Fibroblast of lung (primary cell): ENCODE results near the gene STK10. TPM values are rescaled to one million over a fixed set of nuclear protein-coding genes. Genes with fewer than 3 reads are reported as not detected.

Experiments used
- DNase-seq, 2 donors: peaks; one replicate each; pipeline versions ENCODE4 v3.0.0 to v3.0.0-alpha.2; 2010; ENCODE audit warnings: low read depth in 2 of 2
- H2AFZ ChIP-seq: 2 replicates; pipeline ENCODE4 v1.5.1; 2012; ENCODE audit warnings: low read length, control low read depth, inconsistent platforms
- H3K27ac ChIP-seq: 2 replicates; pipeline ENCODE4 v1.5.1; 2011; ENCODE audit warnings: low read length, control low read depth; ENCODE audit not compliant: insufficient read depth
- H3K27me3 ChIP-seq: 2 replicates; pipeline ENCODE4 v1.5.1; 2011; ENCODE audit warnings: mild to moderate bottlenecking, low read length; ENCODE audit not compliant: control insufficient read depth, insufficient read depth
- H3K36me3 ChIP-seq: 2 replicates; pipeline ENCODE4 v1.5.1; 2011; ENCODE audit warnings: low read length; ENCODE audit not compliant: control insufficient read depth, insufficient read depth
- H3K4me1 ChIP-seq: 2 replicates; pipeline ENCODE4 v1.5.1; 2011; ENCODE audit warnings: low read length; ENCODE audit not compliant: control insufficient read depth, insufficient read depth; ENCODE audit errors: extremely low read depth
- H3K4me2 ChIP-seq: 2 replicates; pipeline ENCODE4 v1.5.1; 2011; ENCODE audit warnings: low read length, control low read depth; ENCODE audit not compliant: insufficient read depth; ENCODE audit errors: extremely low read depth
- H3K4me3 ChIP-seq, 4 experiments: fragments of 200-600 bp in 1 of 4; sonication (generic) in 1 of 4; replicated peaks in 1 of 4; 2 replicates each; pipeline ENCODE4 v1.5.1; 2011 to 2016; ENCODE audit warnings: low read length in 4 of 4, low read depth in 3 of 4, mild to moderate bottlenecking in 3 of 4, control low read depth in 2 of 4, inconsistent platforms in 1 of 4, mixed read lengths in 1 of 4; ENCODE audit not compliant: insufficient read depth in 1 of 4; ENCODE audit errors: control extremely low read depth in 1 of 4
- H3K79me2 ChIP-seq: 2 replicates; pipeline ENCODE4 v1.5.1; 2012; ENCODE audit warnings: mild to moderate bottlenecking, low read length, inconsistent platforms; ENCODE audit not compliant: control insufficient read depth, insufficient read depth
- H3K9ac ChIP-seq: 2 replicates; pipeline ENCODE4 v1.5.1; 2011; ENCODE audit warnings: mild to moderate bottlenecking, low read length, control low read depth; ENCODE audit not compliant: insufficient read depth
- H3K9me3 ChIP-seq: 2 replicates; pipeline ENCODE4 v1.5.1; 2012; ENCODE audit warnings: low read depth, low read length; ENCODE audit not compliant: control insufficient read depth, insufficient read depth
- H4K20me1 ChIP-seq: 2 replicates; pipeline ENCODE4 v1.5.1; 2011; ENCODE audit warnings: low read length; ENCODE audit not compliant: control insufficient read depth, insufficient read depth; ENCODE audit errors: extremely low read depth
- CTCF ChIP-seq, 2 donors: IDR thresholded peaks in 1 of 2; conservative IDR thresholded peaks in 1 of 2; 1 replicate in 1 of 2; 2 replicates in 1 of 2; pipeline ENCODE4 v1.5.1; 2011 to 2012; ENCODE audit warnings: low read length in 2 of 2, control low read depth in 1 of 2, inconsistent platforms in 1 of 2, low read depth in 1 of 2, mild to moderate bottlenecking in 1 of 2
- EZH2 ChIP-seq: IDR thresholded peaks from 2 replicates; pipeline ENCODE4 v1.5.1; 2012; ENCODE audit warnings: low read length, control low read depth, mild to moderate bottlenecking; ENCODE audit errors: missing control alignments
- polyA plus RNA-seq, 2 donors: library from polyadenylated mRNA; depleted of rRNA in 1 of 2; stranded (reverse) in 1 of 2; unstranded in 1 of 2; fragments of >200 nt; gene quantifications; 2 replicates each; pipeline ENCODE4 v1.2.1, GENCODE V29; 2011 to 2012; ENCODE audit warnings: missing spikeins in 1 of 2
- total RNA-seq: library from RNA; depleted of rRNA; stranded (reverse); fragments of >200 nt; gene quantifications from 2 replicates; pipeline ENCODE4 v1.2.1, GENCODE V29; 2014

Gene STK10
- total and polyA plus RNA-seq, 2 donors (not counting 1 experiment from before 2014, with no cell fraction given), result 8.9 to 16.0 TPM

DNA sequence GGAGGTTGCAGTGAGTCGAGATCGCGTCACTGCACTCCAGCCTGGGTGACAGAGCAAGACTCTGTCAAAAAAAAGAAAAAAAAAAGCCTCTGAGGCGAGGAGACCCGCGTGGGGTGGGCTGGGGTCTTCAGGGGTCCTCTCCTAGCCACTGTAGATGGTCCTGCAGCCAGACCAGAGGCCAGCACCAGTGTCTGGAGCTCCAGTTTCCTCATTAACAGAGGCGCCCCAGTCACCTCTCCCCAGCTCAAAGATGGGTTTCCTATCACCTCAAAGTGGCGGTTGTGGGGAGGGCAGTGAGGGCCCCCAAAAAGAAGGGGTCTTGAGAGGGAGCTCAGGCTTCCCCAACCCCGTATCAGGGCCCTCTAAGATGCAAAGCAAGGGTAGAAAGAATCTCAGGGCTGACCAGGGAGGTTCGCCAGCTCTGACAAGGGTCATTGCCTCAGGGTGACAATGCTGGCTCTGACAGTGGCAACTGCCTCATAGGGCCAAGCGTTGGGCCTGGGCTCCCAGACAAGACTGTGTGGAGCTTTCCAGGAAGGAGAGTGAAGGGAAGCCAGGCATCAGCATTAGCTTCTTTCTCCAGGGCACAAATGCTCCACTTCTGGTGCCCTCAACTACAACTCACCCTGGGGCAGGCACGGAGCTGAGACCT is 15.0 kb downstream of the STK10 start:
- no peaks in the 10 kb centered on the region for H3K27me3 ChIP-seq
- H2AFZ ChIP-seq, result no peak overlapping the region
- H3K4me3 ChIP-seq, result no peak overlapping the region
- H3K9me3 ChIP-seq, result no peaks in the 10 kb centered on the region
- H3K4me1 ChIP-seq, result peaks cover under 1% of the 10 kb centered on the region
- no peak overlapping the region for H3K4me2 ChIP-seq
- H3K27ac ChIP-seq, result no peak overlapping the region
- H4K20me1 ChIP-seq, result no peaks in the 10 kb centered on the region
- no peak for DNase-seq
- TF ChIP-seq CTCF (conservative IDR thresholded peaks at IDR 0.05 in 1 of 2, IDR thresholded peaks at IDR 0.05 in 1 of 2; ENCODE audit: low read depth in 1 of 2, low read length in 2 of 2), result no peak
- no peak for TF ChIP-seq EZH2
- H3K79me2 ChIP-seq, result peaks cover 6% of the 10 kb centered on the region
- H3K9ac ChIP-seq, result no peak overlapping the region
- no peaks in the 10 kb centered on the region for H3K36me3 ChIP-seq

DNA sequence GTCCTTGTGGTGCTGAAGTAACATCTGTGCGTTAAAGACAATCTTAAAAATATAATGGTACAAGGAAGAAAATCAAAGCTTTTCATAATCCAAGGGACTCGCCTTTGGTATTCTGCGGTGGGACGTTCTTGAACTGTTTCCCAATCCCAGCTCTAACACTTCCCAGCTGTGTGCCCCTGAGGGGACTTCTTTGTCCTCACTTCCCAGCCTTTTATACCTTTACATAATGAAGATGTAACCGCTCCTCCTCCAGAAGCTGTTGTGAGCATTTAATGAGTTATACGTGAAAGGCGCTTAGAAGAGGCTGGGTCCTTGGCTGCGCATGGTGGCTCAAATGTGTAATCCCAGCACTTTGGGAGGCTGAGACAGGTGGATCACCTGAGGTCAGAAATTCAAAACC is 16.9 kb downstream of the STK10 start:
- H3K36me3 ChIP-seq, result no peaks in the 10 kb centered on the region
- peaks cover 6% of the 10 kb centered on the region for H3K79me2 ChIP-seq
- no peak for DNase-seq
- no peak overlapping the region for H3K9ac ChIP-seq
- no peaks in the 10 kb centered on the region for H3K27me3 ChIP-seq
- H2AFZ ChIP-seq, result no peak overlapping the region
- H3K4me3 ChIP-seq, result no peak overlapping the region
- no peak overlapping the region for H3K27ac ChIP-seq
- H4K20me1 ChIP-seq, result no peaks in the 10 kb centered on the region
- no peak overlapping the region for H3K4me2 ChIP-seq
- no peak for TF ChIP-seq EZH2
- no peak for TF ChIP-seq CTCF (conservative IDR thresholded peaks at IDR 0.05 in 1 of 2, IDR thresholded peaks at IDR 0.05 in 1 of 2; ENCODE audit: low read depth in 1 of 2, low read length in 2 of 2)
- no peaks in the 10 kb centered on the region for H3K9me3 ChIP-seq
- peaks cover 3% of the 10 kb centered on the region for H3K4me1 ChIP-seq

DNA sequence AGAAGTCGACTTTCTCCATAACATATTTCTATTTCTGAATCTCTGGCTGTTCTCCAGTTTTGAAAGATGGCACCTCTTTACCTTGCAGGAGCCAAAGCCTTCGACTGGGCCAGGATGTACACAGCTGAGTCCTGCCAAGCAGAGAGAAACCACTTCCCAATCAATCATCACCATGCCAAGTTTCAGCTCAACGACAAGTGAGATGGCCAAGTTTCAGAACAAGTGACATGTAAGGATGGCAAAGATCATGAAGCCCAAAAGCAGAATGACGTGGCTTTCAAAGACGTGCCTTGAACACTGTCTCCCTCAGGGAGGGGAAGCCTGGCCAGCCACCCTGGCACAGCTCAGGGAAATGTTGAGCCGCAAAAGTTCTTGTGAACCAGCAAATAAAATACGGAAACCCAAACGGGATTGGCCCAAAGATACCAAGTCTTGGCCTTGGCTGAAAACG is 17.7 kb downstream of the STK10 start:
- H3K27ac ChIP-seq, result no peak overlapping the region
- no peak for DNase-seq
- H3K4me3 ChIP-seq, result no peak overlapping the region
- H3K4me2 ChIP-seq, result no peak overlapping the region
- no peaks in the 10 kb centered on the region for H3K27me3 ChIP-seq
- peaks cover 6% of the 10 kb centered on the region for H3K79me2 ChIP-seq
- no peaks in the 10 kb centered on the region for H3K36me3 ChIP-seq
- TF ChIP-seq EZH2, result no peak
- no peaks in the 10 kb centered on the region for H3K9me3 ChIP-seq
- H2AFZ ChIP-seq, result no peak overlapping the region
- peaks cover 5% of the 10 kb centered on the region for H3K4me1 ChIP-seq
- no peaks in the 10 kb centered on the region for H4K20me1 ChIP-seq
- no peak overlapping the region for H3K9ac ChIP-seq
